Endothelial cell of hepatic sinusoid (primary cell): ENCODE results near the gene KPNB1.

Experiments used
- in situ Hi-C: cut with HindIII; loops from 2 replicates; pipeline ENCODE4 v1.10.0; 2017; ENCODE audit warnings: low sequenced_read_pairs

The KPNB1 gene

DNA sequence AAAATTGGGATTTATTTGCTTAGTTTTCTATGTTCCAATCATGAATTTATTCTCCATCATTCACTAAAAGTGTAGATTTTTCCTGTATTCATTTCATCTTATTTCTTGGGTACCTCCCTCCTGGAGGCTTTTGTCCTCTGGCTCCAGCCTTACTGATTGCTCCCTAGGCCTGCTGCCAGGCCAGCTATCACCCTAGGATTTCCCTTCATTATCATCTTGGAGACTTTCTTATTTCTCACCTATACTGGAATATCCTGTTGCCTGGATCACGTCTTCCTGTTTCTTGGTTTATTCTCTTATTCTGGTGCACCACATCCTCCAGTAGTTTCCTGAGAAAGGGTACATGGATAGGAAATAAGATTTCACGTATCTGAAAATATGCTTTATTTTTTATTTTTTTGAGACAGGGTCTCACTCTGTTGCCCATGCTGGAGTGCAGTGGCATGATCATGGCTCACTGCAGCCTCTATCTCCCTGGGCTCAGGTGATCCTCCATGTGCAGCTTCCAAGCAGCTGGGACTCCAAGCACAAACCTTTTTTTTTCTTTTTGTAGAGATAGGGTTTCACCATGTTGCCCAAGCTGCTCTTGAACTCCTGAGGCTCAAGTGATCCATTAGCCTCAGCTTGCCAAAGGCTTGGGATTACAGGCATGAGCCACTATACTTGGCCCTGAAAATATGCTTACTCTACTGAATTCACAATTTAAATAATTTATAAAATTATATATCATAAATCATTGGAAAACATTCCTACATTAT lies 13.3 kb upstream of the KPNB1 start:
- in situ Hi-C loops: no loop called here

DNA sequence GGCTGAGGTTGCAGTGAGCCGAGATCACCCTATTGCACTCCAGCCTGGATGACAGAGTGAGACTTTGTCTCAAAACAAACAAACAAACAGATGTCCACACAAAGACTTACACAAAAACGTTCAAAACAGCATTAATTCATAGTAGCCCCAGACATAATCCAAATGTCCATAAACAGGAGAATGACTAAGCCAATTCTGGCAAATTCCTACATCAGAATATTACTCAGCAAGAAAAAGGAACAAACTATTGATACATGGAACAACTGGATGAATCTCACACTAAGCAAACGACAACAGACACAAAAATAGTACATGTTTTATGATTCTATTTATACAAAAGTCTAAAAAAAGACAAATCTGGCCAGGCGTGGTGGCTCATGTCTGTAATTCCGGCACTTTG lies 10.8 kb upstream of the KPNB1 start:
- in situ Hi-C loops: no loop called here

- in situ Hi-C loops: no loop called here
These were observed 9.6 kb upstream of the KPNB1 start for GRCh38 chr17:47640076-47640475.

- in situ Hi-C loops: no loop called here
These were observed 8.5 kb upstream of the KPNB1 start for GRCh38 chr17:47641202-47641601.

GRCh38 chr17:47643116-47643515 lies 6.6 kb upstream of the KPNB1 start:
- in situ Hi-C loops: no loop called here

GRCh38 chr17:47644324-47644723 lies 5.4 kb upstream of the KPNB1 start:
- in situ Hi-C loops: no loop called here

DNA sequence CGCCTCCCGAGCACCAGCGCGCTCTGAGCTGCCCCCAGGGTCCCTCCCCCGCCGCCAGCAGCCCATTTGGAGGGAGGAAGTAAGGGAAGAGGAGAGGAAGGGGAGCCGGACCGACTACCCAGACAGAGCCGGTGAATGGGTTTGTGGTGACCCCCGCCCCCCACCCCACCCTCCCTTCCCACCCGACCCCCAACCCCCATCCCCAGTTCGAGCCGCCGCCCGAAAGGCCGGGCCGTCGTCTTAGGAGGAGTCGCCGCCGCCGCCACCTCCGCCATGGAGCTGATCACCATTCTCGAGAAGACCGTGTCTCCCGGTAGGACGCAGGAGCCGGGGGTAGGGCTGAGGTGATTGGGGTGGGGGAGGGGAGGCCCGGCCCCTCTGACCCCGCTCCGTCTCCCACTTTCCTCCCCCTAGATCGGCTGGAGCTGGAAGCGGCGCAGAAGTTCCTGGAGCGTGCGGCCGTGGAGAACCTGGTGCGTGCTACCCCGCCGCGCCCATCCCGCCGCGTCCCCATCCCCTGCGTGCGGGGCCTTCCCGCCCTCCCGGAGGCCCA lies 329 bp downstream of the KPNB1 start:
- in situ Hi-C loops: no loop called here

GRCh38 chr17:47650525-47651522 lies 1.1 kb downstream of the KPNB1 start:
- in situ Hi-C loops: no loop called here

DNA sequence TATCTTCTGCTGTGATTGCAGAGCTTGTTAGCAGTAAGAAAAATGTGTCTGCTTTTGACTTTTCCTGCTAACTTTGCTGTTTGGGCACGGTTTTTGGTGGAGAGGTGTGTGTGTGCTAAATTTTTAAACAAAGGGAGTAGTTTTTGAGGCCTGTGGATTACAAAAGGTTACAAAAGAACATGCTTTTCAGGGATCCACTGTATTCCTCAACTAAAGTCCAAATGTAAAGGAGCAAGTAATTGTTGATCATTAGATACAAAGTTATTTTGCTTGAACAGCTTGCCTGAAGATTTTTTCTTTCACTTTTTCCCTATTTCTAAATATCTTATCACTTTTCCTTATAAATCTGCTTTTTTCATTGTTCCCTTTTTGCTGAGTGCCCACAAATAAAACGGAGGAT lies 2.0 kb downstream of the KPNB1 start:
- in situ Hi-C loops: no loop called here

- in situ Hi-C loops: no loop called here
These were observed 2.9 kb downstream of the KPNB1 start for GRCh38 chr17:47652570-47652969.

GRCh38 chr17:47653442-47653841 lies 3.7 kb downstream of the KPNB1 start:
- in situ Hi-C loops: no loop called here

GRCh38 chr17:47654991-47655390 lies 5.3 kb downstream of the KPNB1 start:
- in situ Hi-C loops: no loop called here

DNA sequence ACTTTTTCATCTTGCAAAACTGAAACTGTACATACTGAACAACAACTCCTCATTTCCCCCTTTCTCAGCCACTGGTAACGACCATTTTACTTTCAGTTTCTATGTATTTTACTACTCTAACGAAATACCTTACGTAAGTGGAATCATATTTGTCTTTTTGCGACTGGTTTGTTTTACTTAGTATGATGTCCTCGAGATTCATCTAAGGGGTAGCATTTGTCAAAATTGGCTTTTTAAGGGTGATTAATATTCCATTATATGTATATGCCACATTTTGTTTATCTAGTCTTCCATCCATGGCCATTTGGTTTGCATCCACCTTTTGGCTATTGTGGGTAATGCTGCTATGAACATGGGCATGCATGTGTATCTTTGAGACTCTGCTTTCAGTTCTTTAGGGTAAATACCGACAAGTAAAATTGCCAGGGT lies 10.4 kb downstream of the KPNB1 start:
- in situ Hi-C loops: no loop called here

DNA sequence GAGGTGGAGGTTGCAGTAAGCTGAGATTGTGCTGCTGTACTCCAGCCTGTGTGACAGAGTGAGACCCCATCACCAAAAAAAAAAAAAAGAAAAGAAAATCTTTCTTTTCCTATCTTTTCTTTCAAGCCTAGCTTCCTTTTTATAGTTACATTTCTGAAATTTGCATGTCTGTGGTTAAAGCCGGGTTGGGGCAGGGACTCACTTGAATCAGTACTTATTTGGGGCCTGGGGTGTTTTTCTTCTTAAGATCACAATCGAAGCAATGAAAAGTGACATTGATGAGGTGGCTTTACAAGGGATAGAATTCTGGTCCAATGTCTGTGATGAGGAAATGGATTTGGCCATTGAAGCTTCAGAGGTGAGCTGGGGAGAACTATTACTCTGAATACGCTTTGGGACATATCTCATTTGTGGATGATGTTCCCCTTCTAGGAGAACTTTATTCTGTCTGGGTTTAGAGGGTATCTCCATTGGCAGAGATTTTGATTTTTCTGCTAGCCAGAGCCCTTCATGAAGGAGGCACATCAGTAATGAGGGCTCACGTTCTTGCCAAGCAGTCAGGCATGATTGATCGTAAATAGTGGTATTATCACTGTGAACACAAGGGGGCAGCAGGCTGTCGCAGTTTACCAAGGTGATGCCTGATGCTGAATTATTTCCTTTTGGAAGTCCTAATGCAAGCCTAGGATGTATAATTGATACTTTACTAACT lies 14.3 kb downstream of the KPNB1 start:
- in situ Hi-C loops: no loop called here

DNA sequence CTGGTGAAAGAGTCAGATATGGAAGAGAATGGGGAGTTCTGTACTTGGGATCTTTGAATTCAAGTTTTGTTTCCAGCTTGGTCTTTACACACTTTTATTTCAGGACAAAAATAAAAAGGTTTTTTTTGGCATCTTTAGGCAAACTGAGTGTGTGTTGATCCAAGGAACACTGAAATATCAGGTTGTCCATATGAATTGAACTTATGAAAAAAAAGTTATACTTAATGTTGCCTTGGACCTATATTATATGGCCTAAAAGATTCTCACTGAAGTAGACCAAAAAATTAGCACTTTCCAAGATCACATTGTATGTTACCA lies 14.9 kb downstream of the KPNB1 start:
- in situ Hi-C loops: no loop called here

DNA sequence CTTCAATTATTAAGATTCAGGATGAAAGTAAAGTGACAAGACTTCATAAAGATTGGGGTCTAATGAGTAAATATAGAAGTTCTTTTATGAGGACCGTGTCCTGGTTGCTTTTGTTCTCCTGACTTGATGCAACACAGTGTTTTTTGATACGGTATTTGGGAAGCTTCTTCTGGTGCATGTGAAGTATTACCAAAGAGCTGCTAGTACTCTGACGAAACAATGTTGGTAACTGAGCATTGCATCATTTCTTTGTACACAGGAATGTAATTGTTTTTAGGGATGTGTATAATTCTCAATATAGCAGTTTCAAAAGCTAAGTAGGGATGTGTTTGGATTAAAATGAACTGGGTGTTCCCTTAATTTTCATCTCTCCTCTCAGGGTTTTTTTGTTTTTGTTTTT lies 15.9 kb downstream of the KPNB1 start:
- in situ Hi-C loops: no loop called here

GRCh38 chr17:47669081-47669480 lies 19.4 kb downstream of the KPNB1 start:
- in situ Hi-C loops: no loop called here

- in situ Hi-C loops: loop anchor here (5.0 kb wide), 1 partner anchor 47 kb away; no protein-coding TSS in a partner anchor
These were observed 20.3 kb downstream of the KPNB1 start for GRCh38 chr17:47670064-47670463.

DNA sequence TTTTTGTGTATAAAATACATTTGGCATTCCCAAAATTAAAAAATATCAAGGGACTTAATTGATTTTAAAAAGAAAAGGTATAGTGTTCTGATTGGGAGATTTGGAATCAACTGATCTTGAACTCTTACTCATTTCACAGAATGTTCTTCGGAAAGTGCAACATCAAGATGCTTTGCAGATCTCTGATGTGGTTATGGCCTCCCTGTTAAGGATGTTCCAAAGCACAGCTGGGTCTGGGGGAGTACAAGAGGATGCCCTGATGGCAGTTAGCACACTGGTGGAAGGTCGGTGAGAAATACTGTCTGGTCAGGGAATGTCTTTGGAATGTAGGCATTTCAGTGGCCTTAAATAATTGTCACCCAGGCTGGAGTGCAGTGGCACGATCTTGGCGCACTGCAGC lies 24.8 kb downstream of the KPNB1 start:
- in situ Hi-C loops: loop anchor here (5.0 kb wide), 1 partner anchor 43 kb away; no protein-coding TSS in a partner anchor

DNA sequence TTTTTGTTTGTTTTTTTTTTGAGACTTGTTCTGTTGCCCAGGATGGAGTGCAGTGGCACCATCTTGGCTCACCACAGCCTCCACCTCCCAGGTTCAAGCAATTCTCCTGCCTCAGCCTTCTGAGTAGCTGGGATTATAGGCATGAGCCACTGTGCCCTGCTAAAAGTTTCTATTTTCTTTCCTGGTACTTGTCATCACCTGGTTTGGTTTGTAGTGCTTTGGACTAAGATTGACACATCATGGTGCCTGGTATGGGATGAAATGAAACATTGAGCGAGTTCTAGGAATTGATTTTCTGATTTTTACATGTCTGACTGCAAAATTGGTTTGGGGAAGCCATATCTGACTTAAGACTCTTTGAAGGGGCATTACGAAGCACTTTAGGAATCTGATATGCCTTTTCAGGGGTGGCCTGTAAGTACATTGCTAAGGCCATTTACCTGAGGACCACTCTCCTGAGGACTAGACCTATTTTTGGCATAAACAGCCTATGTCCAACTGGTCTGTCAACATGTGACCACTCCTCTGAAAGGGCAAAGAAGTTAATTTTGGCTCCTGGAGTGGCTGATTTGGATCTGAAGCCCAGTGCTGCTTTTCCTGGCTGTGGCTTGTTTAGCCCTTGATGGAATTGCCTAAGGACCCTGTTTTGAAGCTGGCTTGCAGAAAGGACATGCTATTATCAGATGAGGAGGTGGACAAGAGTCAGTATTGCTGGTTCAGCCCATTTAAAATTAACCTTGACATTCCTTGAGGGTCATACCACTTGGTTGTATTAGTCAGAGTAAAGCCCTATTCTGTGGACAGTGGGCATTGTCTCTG lies 25.9 kb downstream of the KPNB1 start:
- in situ Hi-C loops: no loop called here
